GM21390 (cell line): Measurements from ENCODE around the gene TRAP1.
"Not testable (repeated sequence)": the region's sequence is repeated elsewhere in the genome, so short reads cannot be mapped to it uniquely, and the experiment has no call there.

Source experiments
- ATAC-seq: cut with Tn5 transposase; IDR thresholded peaks from one replicate; pipeline ENCODE4 v1.9.1; 2021; ENCODE audit not compliant: unreplicated experiment

TRAP1 gene

DNA sequence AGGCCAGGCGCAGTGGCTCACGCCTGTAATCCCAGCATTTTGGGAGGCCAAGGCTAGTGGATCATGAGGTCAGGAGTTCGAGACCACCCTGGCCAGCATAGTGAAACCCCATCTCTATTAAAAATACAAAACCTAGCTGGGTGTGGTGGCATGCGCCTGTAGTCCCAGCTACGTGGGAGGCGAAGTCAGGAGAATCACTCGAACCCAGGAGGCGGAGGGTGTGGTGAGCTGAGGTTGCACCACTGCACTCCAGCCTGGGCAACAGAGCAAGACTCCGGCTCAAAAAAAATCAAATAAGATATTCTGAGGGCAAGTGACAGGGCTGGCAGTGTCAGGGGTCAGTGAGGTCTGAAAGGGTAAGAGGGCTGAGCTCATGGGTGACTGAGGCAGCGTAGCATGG lies 2.9 kb downstream of the TRAP1 start:
- ATAC-seq = not testable (repeated sequence)

- no peak for ATAC-seq
Measured at GRCh38 chr16:3713587-3714242, 3.6 kb downstream of the TRAP1 start.

DNA sequence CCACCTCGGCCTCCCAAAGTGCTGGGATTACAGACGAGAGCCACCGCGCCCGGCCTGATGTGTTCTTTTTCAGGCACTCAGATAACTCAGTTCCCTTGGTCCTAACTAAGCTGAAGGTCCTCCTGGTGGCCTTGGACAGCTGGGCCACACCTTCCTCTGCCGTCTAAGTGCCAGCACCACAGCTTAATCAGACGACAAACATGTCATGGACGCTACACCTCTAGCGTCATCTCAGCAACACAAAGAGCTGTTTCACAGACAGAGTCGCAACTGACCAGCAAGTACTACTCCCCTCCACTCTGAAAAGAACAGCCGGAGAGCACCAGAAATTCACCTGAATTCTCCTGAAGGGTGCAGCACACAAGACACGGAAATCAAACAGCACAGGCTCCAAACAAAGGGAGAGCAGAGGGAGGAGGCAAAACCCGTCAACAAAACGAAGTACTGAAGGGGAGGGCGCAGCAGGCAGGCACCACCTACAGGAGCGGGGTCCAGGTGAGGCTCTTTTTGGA lies 4.4 kb downstream of the TRAP1 start:
- ATAC-seq = no peak

GRCh38 chr16:3706253-3707012 lies 10.9 kb downstream of the TRAP1 start:
- no peak for ATAC-seq

- ATAC-seq = no peak
Measured at GRCh38 chr16:3702082-3702481, 15.2 kb downstream of the TRAP1 start.

DNA sequence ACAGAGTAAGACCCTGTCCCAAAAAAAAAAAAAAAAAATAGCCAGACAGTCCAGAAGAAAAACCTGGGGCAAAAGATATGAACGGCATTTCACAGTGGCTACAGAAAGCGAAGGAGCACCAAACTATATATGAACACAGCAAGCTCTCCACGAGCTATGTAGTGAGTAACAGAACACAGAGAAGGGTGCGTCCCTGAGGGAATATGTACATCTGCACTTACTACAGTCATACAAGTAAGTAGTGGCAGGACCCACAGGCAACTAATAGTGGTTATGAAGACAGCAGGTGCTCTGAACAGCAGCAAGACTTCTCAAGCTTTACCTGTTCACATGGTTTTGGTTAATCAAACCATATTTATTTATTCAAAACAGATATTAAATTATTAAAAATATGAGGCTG lies 15.8 kb downstream of the TRAP1 start:
- ATAC-seq = no peak

DNA sequence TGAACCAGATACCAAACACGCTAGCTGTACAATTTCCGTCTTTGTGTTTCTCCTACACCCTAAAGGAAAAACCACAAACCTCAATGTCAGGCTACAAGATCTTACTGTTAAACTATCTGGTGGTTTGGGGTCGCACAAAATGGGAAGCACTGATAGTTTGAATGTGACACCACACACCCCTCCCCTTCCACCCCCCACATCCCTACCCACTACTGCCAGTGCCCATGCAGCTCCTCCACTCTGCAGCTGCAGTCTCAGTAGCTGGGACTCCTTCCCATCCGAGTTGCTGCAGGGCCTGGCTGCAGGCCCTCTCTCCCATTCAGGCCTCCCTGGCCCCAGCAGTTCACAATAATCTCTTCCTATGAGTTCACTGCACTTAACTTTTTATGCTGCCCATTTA lies 18.4 kb downstream of the TRAP1 start:
- no peak for ATAC-seq

DNA sequence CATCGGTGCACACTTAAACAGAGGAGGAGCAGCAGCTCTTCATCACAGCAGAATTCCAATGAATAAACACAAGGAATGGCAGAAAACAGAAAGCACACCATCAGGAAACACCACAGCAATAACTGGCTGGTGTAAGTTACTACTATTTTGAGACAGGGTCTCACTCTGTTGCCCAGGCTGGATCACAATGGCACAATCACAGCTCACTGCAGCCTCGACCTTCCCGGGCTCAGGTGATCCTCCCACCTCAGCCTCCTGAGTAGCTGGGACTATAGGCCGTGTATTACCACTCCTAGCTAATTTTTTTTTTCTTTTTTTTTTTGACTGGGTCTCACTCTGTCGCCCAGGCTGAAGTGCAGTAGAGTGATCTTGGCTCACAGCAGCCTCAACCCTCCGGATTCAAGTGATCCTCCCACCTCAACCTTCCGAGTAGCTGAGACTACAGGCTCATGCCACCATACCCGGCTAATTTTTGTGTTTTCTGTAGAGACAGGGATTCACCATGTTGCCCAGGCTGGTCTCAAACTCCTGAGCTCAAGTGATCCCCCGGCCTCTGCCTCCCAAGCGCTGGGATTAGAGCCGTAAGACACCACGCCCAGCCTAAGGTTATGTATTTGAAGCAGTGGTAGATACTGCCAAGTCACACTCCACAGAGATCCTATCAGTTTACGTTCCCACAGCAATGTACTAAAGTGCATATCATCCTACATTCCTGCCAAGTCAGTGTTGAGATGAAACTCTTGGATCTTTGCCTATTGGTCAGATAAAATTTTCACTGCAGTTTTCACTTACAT lies 20.7 kb downstream of the TRAP1 start:
- ATAC-seq = no peak

DNA sequence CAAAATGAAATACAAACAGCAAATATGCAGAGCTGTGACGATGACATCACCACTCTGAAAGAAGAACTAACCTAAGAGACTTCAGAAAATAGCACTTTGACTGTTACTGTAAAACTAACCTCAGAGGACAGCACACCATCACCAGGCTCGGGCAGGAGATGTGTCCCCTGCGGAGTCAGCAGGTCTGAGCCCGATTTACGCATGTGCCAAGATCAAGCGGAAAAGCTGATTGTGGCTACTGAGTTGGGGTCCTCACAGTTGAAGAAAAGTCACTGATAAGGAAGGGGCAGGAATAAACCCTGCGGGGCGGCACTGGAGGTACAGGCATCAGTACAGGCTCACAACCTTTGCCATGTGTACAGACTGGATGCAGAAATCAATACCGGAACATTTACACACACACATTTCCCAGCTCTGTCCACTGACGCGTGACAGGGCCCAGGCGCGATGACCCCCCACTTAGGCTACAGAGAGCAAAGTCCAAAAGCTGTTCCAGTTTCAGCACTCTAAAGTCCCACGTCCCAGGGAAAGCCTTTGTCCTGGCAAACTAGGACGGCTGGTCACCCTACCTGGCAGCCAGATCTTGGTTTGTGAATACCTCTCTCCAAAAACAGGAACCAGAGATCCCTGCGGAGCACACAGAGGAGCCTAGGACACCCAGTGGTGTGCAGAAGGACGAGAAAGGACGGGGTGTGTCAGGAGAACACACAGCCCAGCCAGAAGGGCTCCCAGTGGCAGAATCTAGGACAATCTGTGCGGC lies 21.5 kb downstream of the TRAP1 start:
- no peak for ATAC-seq

DNA sequence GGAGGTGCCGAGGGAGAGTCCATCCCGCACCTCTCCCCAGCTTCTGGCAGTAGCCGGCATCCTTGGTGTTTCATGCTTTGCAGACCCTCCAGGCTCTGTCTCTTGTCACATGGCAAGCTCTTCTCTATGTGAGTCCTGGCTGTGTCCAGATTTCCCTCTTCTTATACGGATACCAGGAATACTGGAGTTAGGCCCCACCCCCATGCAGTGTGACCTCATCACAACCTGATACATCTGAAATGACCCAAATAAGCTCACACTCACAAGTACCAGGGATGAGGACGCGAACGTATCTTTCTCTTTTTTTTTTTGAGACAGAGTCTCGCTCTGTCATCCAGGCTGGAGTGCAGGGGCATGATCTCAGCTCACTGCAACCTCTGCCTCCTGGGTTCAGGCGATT lies 23.3 kb downstream of the TRAP1 start:
- no peak for ATAC-seq

GRCh38 chr16:3691761-3692160 lies 25.6 kb downstream of the TRAP1 start:
- ATAC-seq = no peak

GRCh38 chr16:3690980-3691720 lies 26.2 kb downstream of the TRAP1 start:
- ATAC-seq = no peak

DNA sequence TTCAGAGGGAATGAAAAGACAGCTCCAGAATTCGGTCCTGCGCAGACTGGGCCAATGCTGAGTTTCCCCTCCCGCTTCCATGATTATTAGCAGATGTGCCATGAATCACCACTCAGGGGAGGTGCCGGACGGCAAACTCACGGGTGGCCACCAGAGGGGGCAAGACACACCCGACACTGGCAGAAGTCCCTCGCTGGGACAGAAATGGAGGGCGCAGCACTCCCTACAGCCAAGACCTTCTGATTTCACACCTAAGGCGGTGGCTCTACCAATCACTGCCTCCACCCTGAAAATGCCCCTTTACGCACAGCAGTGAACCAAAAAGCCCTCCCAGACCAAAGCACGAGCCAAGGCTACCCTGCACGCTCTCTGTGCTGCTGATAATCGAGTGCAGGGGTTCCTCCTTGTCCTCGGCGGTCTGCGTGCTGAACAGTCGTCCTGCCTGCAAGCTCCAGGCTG lies 26.8 kb downstream of the TRAP1 start:
- no peak for ATAC-seq

DNA sequence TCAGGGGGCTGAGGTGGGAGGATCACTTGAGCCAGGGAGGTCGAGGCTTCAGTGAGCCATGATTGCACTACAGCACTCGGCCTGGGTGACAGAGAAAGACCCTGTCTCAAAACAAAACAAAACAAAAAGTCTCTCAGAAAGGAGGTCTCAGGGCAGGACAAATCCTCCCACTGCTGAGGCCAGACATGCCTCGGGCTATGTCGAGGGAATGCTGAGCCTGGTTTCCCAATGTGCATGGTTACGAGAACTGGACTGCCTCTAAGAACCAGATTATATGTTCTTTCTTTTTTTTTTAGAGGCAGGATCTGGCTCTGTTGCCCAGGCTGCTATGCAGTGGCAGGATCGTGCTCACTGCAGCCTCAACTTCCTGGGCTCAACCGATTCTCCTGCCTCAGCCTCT lies 27.6 kb downstream of the TRAP1 start:
- no peak for ATAC-seq

GRCh38 chr16:3687792-3688191 lies 29.5 kb downstream of the TRAP1 start:
- no peak for ATAC-seq

- no peak for ATAC-seq
Measured at GRCh38 chr16:3687021-3687420, 30.3 kb downstream of the TRAP1 start.

GRCh38 chr16:3681206-3681605 lies 36.1 kb downstream of the TRAP1 start:
- ATAC-seq = no peak

DNA sequence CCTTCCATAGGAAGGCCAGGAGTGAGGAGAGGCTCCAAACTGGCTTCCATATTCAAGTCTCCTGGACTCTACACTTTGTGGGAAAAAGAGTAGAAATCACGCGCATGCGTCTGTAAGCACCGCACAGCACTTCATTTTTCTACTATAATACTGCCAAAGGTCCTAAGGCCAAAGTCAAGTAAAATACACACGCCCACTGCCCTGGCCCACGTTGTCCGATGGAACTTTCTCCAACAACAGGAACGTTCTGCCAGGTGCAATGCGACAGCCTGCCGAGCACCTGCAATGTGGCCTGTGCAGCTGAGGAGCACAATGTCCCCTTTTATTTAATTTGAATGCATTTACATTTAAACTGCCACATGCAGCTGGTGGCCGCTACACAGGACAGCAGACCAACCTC lies 39.3 kb downstream of the TRAP1 start:
- ATAC-seq = no peak

DNA sequence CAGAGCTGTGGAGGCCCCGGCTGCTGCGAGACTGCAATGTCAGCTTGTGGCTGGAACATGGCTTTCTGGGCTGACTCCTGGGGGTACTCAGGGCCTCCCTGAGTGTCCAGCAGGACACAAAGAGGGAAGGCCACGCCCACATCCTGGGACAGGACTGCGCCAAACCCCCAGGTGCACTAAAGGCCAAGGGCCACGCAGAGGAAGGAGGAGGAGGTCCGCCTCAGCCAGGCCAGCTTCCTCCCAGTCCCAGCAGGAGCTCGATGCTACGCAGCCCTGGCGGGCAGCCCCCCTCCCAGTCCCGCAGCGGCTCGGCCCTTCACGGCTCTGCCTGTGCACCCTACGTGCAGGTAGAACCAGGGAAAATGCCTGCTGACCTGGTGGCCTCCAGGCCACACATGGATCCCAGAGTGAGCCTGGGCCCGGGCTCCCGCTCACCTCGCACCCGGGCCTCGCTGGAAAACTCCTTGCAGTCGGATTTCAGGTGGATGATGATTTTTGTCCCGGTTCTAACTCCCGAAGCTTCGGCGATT lies 41.7 kb downstream of the TRAP1 start:
- no peak for ATAC-seq
